ENCODE data around the gene PCMT1.
"Not testable (repeated sequence)": the region's sequence is repeated elsewhere in the genome, so short reads cannot be mapped to it uniquely, and the experiment has no call there.

The PCMT1 gene

GRCh38 chr6:149823013-149823412, 73.5 kb downstream of the PCMT1 start:
- no peak for DNase-seq

DNA sequence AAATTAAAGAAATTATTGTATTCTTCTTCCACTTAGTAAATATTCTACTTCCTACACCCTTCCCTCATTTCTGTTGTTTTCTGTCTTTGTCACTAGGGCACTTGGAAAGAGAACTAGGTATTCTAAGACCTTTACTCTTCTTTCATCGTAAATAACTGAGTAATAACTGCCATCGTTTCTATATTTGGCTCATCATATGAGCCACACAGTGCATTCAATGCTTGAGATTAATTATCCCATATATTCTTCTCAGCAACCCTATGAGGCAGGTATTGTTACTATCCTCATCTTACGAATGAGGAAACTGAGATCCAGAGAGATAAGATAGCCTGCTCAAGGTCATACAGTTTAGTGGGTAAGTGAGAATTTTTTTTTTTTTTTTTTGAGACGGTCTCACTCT, 75.8 kb downstream of the PCMT1 start:
- DNase-seq: no peak

DNA sequence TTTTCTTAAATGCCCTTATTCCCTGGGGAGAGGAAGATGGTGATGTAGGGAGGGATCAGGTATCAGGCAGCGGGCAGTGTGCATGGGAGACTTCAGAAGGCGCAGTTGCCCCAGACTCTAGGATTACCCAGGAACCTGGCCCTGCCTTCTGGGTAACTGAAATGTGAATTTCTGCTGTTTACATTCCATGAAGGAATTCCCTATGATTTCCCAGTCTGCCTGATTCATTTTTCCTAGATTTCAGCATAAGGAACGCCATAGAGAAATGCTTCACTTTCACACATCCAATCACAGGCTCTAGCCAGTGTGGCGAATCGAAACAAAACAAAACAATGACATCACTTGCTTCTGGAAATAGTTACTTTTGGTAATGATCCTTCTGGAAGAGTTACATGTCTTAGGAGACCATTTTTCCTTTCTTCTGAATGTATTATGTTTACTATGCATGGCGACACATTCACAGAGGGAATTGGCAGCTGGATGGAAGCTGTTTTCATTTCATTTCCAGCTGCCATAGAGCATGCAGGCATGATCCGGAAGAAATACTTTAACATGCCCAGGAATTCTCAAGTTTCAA, 81.3 kb downstream of the PCMT1 start:
- DNase-seq: no peak

DNA sequence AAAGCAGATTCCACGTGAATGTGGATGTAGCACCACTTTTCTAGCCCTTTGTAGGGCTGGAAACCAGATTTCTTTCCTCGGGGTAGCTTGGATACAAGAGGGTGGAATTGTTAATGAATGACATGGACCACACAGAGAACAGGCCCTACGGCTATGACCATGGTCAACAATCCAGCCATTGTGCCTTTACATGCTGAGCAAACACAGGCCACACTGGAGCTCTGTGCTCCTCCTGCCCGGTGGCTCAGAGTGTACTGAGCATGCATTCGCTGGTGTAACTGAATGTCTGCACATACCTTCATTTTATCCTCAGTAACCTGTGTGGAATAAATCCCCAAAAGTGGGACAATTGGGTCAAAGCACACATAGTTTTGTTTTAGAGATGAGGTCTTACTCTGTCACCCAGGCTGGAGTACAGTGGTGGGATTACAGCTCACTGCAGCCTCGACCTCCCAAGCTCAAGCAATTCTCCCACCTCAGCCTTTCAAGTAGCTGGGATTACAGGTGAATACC, 81.8 kb downstream of the PCMT1 start:
- no peak for DNase-seq

DNA sequence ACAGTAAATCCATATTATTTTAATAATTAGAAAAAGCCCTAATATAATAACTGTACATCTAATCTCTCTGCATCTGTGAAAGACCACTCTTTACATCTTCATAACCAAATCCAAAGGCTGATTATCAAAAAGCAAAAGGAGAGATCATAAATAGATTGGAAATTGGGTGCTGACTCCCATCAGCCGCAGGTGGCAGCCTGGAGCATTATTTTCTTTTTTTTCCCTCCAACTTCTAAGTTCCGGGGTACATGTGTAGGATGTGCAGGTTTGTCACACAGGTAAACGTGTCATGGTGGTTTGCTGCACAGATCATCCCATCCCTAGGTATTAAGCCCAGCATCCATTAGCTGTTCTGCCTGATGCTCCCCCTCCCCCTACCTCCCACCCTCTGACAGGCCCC, 84.1 kb downstream of the PCMT1 start:
- DNase-seq: no peak

GRCh38 chr6:149834513-149835481, 85.3 kb downstream of the PCMT1 start:
- peak; percentile 86 for DNase-seq

- peak; percentile 74 for DNase-seq
Observed at GRCh38 chr6:149840345-149841075, 91.0 kb downstream of the PCMT1 start.

DNA sequence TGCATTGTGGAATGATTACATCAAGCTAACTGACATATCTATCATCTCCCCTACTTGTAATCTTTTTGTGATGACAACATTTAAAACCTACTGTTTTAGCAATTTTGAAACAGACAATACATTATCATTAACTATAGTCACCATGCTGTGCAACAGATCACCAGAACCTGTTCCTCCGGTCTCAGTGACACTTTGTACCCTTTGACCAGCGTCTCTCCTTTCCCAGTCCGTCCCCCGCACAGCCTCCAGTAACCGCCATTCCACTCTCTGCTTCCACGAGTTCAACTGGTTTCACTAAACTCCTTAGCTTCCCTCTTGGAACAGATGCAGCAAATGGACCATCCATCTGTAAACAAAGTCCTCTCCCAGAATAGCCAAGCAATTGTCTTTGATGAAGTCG, 92.8 kb downstream of the PCMT1 start:
- no peak for DNase-seq

DNA sequence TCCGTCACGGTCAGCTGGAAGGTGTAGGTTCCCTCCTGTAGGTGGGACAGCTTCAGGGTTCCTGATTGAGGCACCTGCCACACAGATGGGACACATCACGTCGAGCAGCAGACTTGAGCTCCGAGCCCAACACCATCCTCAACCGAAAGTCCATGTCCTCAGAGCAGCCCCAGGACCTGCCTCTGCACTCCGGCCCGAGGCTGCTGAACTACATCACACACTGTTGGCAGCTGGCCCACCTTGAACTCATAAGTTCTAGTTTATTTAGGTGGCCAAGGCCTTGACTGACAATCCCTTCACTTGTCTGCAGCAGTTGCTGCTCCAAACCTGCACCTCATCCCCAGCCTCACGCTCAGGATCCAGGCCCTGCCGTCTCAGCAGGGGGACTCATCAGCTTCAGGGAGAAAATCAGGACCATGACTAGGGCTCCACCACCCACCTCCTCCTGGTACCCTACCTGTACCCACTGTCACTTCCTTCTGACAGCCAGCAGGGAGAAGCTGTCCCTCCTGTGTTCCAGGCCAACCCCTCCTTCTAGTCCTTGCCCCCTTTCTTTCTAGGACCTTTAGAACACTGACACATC, 93.6 kb downstream of the PCMT1 start:
- DNase-seq: no peak

- DNase-seq: not testable (repeated sequence)
Observed at GRCh38 chr6:149844036-149844435, 94.5 kb downstream of the PCMT1 start.

DNA sequence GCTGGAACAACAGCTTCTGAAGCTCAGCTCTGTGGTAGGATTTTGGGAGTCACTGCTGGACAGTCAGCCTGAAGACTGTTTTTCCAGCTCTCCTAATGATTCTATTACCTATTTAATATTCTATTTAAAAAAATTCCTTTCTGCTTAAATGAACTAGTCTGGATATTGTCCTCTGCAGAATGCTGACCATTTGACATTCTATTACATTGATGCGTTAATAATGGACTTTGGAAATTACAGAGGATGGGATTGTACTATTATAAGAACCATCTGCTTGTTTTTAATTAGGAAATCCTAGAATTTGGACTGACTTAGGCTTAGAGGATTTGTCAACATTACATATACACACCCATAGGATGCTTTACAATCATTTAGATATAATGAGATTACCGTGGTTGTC, 94.9 kb downstream of the PCMT1 start:
- DNase-seq: no peak

DNA sequence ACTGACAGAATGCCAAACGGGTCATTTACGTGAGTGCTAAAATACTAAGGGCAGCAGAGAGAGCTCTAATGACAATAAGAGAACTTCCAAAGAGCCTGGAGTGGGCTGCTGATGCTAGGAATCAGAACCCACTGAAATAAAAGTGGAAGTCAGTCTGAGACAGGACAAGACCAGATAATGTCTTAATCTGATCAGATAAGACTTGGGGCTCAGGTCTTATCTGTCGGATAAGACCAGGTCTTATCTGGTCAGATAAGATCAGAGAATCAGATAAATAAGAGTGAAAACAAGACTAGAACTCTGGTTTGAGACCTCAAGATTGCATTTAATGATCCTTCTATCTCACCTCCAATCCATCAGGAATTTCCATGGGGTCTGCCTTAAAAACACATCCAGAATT, 96.0 kb downstream of the PCMT1 start:
- no peak for DNase-seq

DNA sequence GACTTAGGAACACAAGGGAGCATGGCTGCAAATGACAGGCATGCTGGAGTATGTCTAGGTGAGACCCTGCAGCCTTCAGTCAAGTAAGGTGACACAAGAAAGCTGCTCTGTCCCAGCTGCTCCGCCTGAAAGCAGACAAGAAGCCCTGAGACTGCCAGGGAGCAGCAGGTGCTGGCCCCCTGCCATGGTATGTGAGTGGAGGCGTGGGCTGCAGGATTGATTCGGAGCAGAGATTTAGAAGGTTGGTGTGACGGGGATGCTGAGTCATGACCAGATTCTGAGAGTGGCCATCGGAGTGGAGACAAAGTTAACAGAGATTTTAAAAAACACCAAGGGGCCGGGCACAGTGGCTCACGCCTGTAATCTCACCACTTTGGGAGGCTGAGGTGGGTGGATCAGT, 96.8 kb downstream of the PCMT1 start:
- DNase-seq: no peak

GRCh38 chr6:149847939-149848267, 98.4 kb downstream of the PCMT1 start:
- DNase-seq: no peak

- DNase-seq: not testable (repeated sequence)
Observed at GRCh38 chr6:149848343-149848742, 98.8 kb downstream of the PCMT1 start.

- DNase-seq: no peak
Observed at GRCh38 chr6:149851461-149852110, 102.0 kb downstream of the PCMT1 start.

DNA sequence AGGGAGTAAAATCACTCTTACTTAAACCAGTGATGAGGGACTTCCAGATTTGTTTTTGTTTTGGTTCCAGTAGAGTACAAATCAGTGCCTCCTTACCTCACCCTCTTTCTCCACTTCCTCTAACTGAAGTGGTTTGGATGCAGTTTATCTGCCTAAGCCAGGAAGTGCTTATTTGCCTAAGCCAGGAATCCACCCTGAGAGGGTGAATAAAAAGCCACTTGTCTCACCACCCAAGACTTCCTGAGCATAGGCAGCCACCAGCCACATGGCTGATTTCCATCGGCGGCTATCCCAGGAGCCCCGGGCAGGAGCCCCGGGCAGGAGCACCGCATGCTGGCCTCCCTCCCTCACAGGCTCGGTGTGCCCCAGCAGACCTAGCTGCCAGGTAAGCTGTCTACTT, 102.6 kb downstream of the PCMT1 start:
- no peak for DNase-seq

DNA sequence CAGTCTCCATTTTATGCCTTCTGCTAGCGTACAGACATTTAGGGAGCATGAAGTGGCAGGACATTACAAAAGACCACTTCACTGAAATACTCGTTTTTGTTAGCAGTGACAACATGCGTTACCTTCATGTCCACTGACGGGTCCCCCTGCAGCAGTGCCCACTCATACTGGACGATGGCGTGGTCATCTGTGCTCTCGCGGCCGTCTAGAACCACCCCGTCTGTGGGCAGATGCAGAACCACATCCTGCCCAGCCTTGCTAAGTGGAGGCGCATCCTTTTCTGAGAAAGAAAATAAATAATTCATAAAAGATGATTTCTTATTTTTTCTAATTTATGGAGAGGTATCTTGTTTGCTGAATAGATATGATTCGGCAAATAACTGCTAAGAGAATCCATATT, 103.3 kb downstream of the PCMT1 start:
- no peak for DNase-seq

DNA sequence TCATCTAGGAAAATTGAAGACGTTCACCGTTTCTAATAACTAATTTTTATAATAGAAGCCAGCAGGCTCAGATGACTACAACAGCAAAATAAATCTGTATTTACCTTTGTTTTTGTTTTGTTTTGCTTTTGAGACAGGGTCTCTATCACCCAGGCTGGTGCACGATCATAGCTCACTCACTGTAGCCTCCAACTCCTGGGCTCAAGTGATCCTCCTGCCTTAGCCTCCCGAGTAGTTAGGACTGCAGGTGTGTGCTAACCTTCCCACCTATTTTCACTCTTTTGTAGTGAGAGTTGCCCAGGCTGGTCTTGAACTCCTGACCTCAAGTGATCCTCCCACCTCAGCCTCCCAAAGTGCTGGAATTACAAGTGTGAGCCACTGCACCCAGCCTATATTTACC, 104.5 kb downstream of the PCMT1 start:
- DNase-seq: not testable (repeated sequence)

DNA sequence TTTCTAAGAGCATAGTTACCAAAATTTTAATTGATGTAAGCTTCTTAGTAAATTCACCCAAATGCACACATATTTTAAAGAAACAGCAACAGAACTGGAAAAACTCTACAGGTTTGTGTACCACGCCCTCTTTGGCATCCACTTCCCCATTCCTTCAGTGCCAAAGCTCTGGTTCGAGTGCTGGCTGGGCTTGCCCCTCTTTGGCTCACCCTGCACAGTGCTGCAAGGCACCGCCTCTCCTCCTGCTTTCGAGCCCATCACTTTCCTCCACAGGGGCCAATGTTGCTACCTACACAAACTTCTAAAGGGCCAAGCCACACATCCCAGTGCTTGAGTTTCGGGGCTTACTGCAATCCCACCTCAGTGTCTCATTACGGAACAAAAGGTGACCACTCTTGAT, 105.0 kb downstream of the PCMT1 start:
- no peak for DNase-seq

- no peak for DNase-seq
Observed at GRCh38 chr6:149855040-149855654, 105.6 kb downstream of the PCMT1 start.

DNA sequence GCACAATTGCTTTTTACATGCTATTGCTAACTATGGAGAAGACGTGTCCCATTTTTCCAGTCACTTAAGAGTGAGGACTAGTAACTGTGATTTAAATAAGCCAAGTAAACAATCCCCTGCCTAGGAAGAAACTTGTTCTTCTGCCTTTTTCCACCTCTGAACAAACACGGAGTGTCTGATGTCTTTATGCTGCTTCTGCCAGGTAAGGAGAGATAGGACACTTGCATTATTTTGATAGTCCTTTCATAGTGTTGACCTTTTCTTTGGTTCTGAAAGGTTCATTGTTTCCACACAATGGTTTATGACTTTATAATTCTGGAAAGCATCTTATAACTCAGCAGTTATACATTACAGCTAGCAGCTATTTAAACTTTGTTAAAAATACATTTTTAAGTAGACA, 106.2 kb downstream of the PCMT1 start:
- DNase-seq: no peak

Measured in stimulated activated CD8-positive, alpha-beta memory T cell treated with anti-CD3 and anti-CD28 coated beads, Interleukin-4, amount 100 ng/mL, for 48 hours (primary cell).